IMR-90 (cell line): ENCODE measurements around the gene SLC4A3. TPM values are rescaled to one million over a fixed set of nuclear protein-coding genes. Genes with fewer than 3 reads are reported as not detected.
A peak's percentile ranks its signal among the peaks of the same experiment; 100 is the strongest.

Experiments
- ATAC-seq: fragments of 200-7000 bp; cut with Tn5 transposase; 2 replicates; pipeline ENCODE4 v1.9.1; 2020; ENCODE audit warnings: low read depth, mild to moderate bottlenecking, moderate library complexity
- BruUV-seq: library from RNA; stranded (reverse); fragments of 400-500 nt; replicated peaks from 2 replicates; lab custom pipeline; 2021; lab: Mats Ljungman, UMichigan
- CTCF ChIA-PET: fragments of 300-600 bp; formaldehyde crosslinking; extraction: SDS; loops from one replicate; lab custom pipeline; 2021; ENCODE audit warnings: antibody characterized with exemption; lab: Yijun Ruan, JAX
- POLR2A ChIA-PET: fragments of 300-600 bp; sonication (Branson Sonifier 250); formaldehyde crosslinking; loops from one replicate; lab custom pipeline; 2022; ENCODE audit warnings: antibody characterized with exemption; ENCODE audit not compliant: unreplicated experiment; lab: Charles Lee
- DNase-seq: peaks from one replicate; pipeline ENCODE4 v3.0.0; 2013
- H2AFZ ChIP-seq: replicated peaks from 2 replicates; pipeline ENCODE3; 2013; ENCODE audit warnings: low read length, mild to moderate bottlenecking; ENCODE audit not compliant: poor library complexity
- H2AK5ac ChIP-seq: 2 replicates; pipeline ENCODE4 v1.6.1; 2013; ENCODE audit warnings: low read depth, low read length, inconsistent platforms
- H2AK9ac ChIP-seq: replicated peaks from 2 replicates; pipeline ENCODE3; 2013; ENCODE audit warnings: mild to moderate bottlenecking, low read depth, low read length, moderate library complexity; ENCODE audit not compliant: poor library complexity
- H2BK120ac ChIP-seq: 2 replicates; pipeline ENCODE4 v1.6.1; 2013; ENCODE audit warnings: low read depth, low read length, inconsistent platforms
- H2BK15ac ChIP-seq: 3 replicates; pipeline ENCODE4 v1.6.1; 2013; ENCODE audit warnings: low read depth, low read length, inconsistent platforms
- H2BK20ac ChIP-seq: 2 replicates; pipeline ENCODE4 v1.6.1; 2013; ENCODE audit warnings: low read depth, mild to moderate bottlenecking, inconsistent platforms, low read length, moderate library complexity
- H2BK5ac ChIP-seq: 2 replicates; pipeline ENCODE4 v1.6.1; 2013; ENCODE audit warnings: mild to moderate bottlenecking, low read depth, low read length, inconsistent platforms; ENCODE audit not compliant: poor library complexity, severe bottlenecking
- H3K14ac ChIP-seq: replicated peaks from 2 replicates; pipeline ENCODE4 v1.6.1; 2013; ENCODE audit warnings: low read depth, low read length, inconsistent platforms
- H3K18ac ChIP-seq: 2 replicates; pipeline ENCODE4 v1.6.1; 2013; ENCODE audit warnings: low read depth, low read length, control low read depth
- H3K23ac ChIP-seq: 2 replicates; pipeline ENCODE4 v1.6.1; 2013; ENCODE audit warnings: low read depth, low read length, inconsistent platforms
- H3K27ac ChIP-seq: 2 replicates; pipeline ENCODE4 v1.5.1; 2013; ENCODE audit warnings: mild to moderate bottlenecking, control low read depth, low read length; ENCODE audit not compliant: insufficient read depth
- H3K27me3 ChIP-seq: 2 replicates; pipeline ENCODE4 v1.6.1; 2013; ENCODE audit warnings: low read length; ENCODE audit not compliant: control insufficient read depth, insufficient read depth
- H3K36me3 ChIP-seq: 2 replicates; pipeline ENCODE4 v1.6.1; 2013; ENCODE audit warnings: low read length, mixed read lengths; ENCODE audit not compliant: control insufficient read depth, insufficient read depth
- H3K4ac ChIP-seq: 2 replicates; pipeline ENCODE4 v1.6.1; 2013; ENCODE audit warnings: low read depth, low read length, inconsistent platforms
- H3K4me1 ChIP-seq: 2 replicates; pipeline ENCODE4 v1.6.1; 2013; ENCODE audit warnings: low read length, mixed read lengths; ENCODE audit not compliant: control insufficient read depth, insufficient read depth
- H3K4me2 ChIP-seq: 2 replicates; pipeline ENCODE4 v1.6.1; 2013; ENCODE audit warnings: low read depth, mild to moderate bottlenecking, control low read depth, low read length, moderate library complexity
- H3K4me3 ChIP-seq: 2 replicates; pipeline ENCODE4 v1.5.1; 2013; ENCODE audit warnings: low read depth, mild to moderate bottlenecking, control low read depth, low read length, moderate library complexity; ENCODE audit not compliant: insufficient read depth
- H3K56ac ChIP-seq: 2 replicates; pipeline ENCODE4 v1.6.1; 2013; ENCODE audit warnings: low read length, inconsistent platforms; ENCODE audit not compliant: insufficient read depth; ENCODE audit errors: extremely low read depth
- H3K79me1 ChIP-seq, 2 experiments: 2 replicates each; pipeline ENCODE4 v1.6.1; 2013; ENCODE audit warnings: low read length in 2 of 2, inconsistent platforms in 1 of 2, low read depth in 1 of 2
- H3K9ac ChIP-seq: 2 replicates; pipeline ENCODE4 v1.6.1; 2013; ENCODE audit warnings: low read depth, low read length, control low read depth
- H3K9me1 ChIP-seq: 2 replicates; pipeline ENCODE4 v1.6.1; 2013; ENCODE audit warnings: low read length, inconsistent platforms; ENCODE audit not compliant: insufficient read depth
- H3K9me3 ChIP-seq: 2 replicates; pipeline ENCODE4 v1.6.1; 2013; ENCODE audit warnings: low read length; ENCODE audit not compliant: control insufficient read depth, insufficient read depth
- H4K20me1 ChIP-seq: 2 replicates; pipeline ENCODE4 v1.6.1; 2013; ENCODE audit warnings: low read length, inconsistent platforms; ENCODE audit not compliant: insufficient read depth
- H4K5ac ChIP-seq: 2 replicates; pipeline ENCODE4 v1.6.1; 2013; ENCODE audit warnings: mild to moderate bottlenecking, low read depth, low read length, control low read depth
- H4K8ac ChIP-seq, 2 experiments: 2 replicates each; pipeline ENCODE4 v1.6.1; 2013; ENCODE audit warnings: low read depth in 2 of 2, low read length in 2 of 2, control low read depth in 1 of 2, inconsistent platforms in 1 of 2
- H4K91ac ChIP-seq: 2 replicates; pipeline ENCODE4 v1.6.1; 2013; ENCODE audit warnings: low read depth, low read length, inconsistent platforms; ENCODE audit not compliant: insufficient read depth
- CEBPB ChIP-seq: IDR thresholded peaks from 2 replicates; pipeline ENCODE4 v1.6.1; 2012; ENCODE audit warnings: low read depth, low read length, improper control_type of control experiment
- ELK1 ChIP-seq: fragments of 150-350 bp; IDR thresholded peaks from 2 replicates; pipeline ENCODE4 v1.6.1; 2016; ENCODE audit warnings: low read depth, mild to moderate bottlenecking, low read length, moderate library complexity, borderline replicate concordance
- FOS ChIP-seq: fragments of 150-350 bp; IDR thresholded peaks from 2 replicates; pipeline ENCODE4 v1.6.1; 2016; ENCODE audit warnings: low read depth, low read length
- MAFK ChIP-seq: IDR thresholded peaks from 2 replicates; pipeline ENCODE4 v1.6.1; 2012; ENCODE audit warnings: low read depth, low read length, improper control_type of control experiment
- MAZ ChIP-seq: IDR thresholded peaks from 2 replicates; pipeline ENCODE4 v1.6.1; 2012; ENCODE audit warnings: low read depth, mild to moderate bottlenecking, low read length, improper control_type of control experiment, moderate library complexity, borderline replicate concordance
- MXI1 ChIP-seq: IDR thresholded peaks from 2 replicates; pipeline ENCODE4 v1.6.1; 2012; ENCODE audit warnings: low read depth, mild to moderate bottlenecking, low read length, moderate library complexity, borderline replicate concordance
- NFE2L2 ChIP-seq: fragments of 150-350 bp; IDR thresholded peaks from 2 replicates; pipeline ENCODE4 v1.6.1; 2016; ENCODE audit warnings: low read depth, mild to moderate bottlenecking, low read length
- POLR2A ChIP-seq: IDR thresholded peaks from 2 replicates; pipeline ENCODE4 v1.6.1; 2012; ENCODE audit warnings: mild to moderate bottlenecking, low read depth, low read length
- RAD21 ChIP-seq: IDR thresholded peaks from 2 replicates; pipeline ENCODE4 v1.6.1; 2012; ENCODE audit warnings: low read length, improper control_type of control experiment
- WGBS, 2 experiments: methylation state at CpG; one replicate each; pipeline versions ENCODE4 v1.1.5 to v1.1.7; 2013; ENCODE audit warnings: missing lambda C conversion rate in 2 of 2; ENCODE audit not compliant: insufficient read length in 1 of 2; ENCODE audit errors: extremely low coverage in 2 of 2; 5-methylcytosine and 5-hydroxymethylcytosine counted together
- dilution Hi-C: fragments of 300-500 bp; cut with HindIII; formaldehyde crosslinking; loops from one replicate; pipeline ENCODE4 v1.14.3; 2018; ENCODE audit warnings: low sequenced_read_pairs; ENCODE audit not compliant: unreplicated experiment
- in situ Hi-C: fragments of 300-500 bp; cut with MboI; formaldehyde crosslinking; loops from 3 replicates; pipeline ENCODE4 v1.14.3; 2019; ENCODE audit warnings: low sequenced_read_pairs, inconsistent platforms, mixed read lengths
- intact Hi-C: fragments of 100-400 bp; cut with micrococcal nuclease; formaldehyde crosslinking; loops from 2 replicates; pipeline ENCODE4 v1.10.0; 2022
- polyA plus RNA-seq, 3 experiments: library from polyadenylated mRNA; depleted of rRNA; stranded (reverse); fragments of >200 nt; gene quantifications; 2 replicates each; pipeline ENCODE4 v1.2.3, GENCODE V29; 2012; ENCODE audit warnings: low replicate concordance in 1 of 3
- total RNA-seq: library from RNA; depleted of rRNA; stranded (reverse); fragments of >200 nt; gene quantifications from 2 replicates; pipeline ENCODE4 v1.2.3, GENCODE V29; 2012
- TF ChIP-seq, protein P1 (sequence below): conservative IDR thresholded peaks from 2 replicates; pipeline ENCODE4 v1.5.1; 2012; ENCODE audit warnings: mild to moderate bottlenecking, low read depth, low read length, improper control_type of control experiment

SLC4A3 gene
- total and polyA plus RNA-seq, 2 of the 4 experiments (the other 2 are of a cell fraction), result 0.90 to 6.1 TPM

- no peak for ATAC-seq
- Histone ChIP-seq H3K4ac (no peak overlapping the region), H3K23ac (no peak overlapping the region), H3K27me3 (no peaks in the 10 kb centered on the region), H2BK120ac (no peak overlapping the region), H3K4me1 (no peaks in the 10 kb centered on the region), H2BK20ac (no peak overlapping the region), H3K56ac (no peak overlapping the region), H2BK5ac (no peak overlapping the region), H3K14ac (no peak overlapping the region), H3K4me2 (no peak overlapping the region), H3K18ac (no peak overlapping the region), H3K79me1 (no peaks in the 10 kb centered on the region; a peak in 1 of 4 replicates), H4K5ac (no peak overlapping the region), H3K9me3 (no peaks in the 10 kb centered on the region), H2AFZ (no peak overlapping the region), H4K91ac (no peak overlapping the region), H2AK5ac (no peak overlapping the region), H3K9me1 (no peaks in the 10 kb centered on the region), H3K36me3 (peaks cover 51% of the 10 kb centered on the region), H2BK15ac (no peak overlapping the region), H4K8ac (no peak overlapping the region), H4K20me1 (no peaks in the 10 kb centered on the region), H3K27ac (no peak overlapping the region), H3K9ac (no peak overlapping the region), H2AK9ac (peak overlapping the region; percentile 13), H3K4me3 (no peak overlapping the region)
- WGBS, 2 experiments, result no CpG with 5 or more reads among the region's 6 CpGs
- CTCF ChIA-PET, result no interaction called here
- dilution Hi-C loops (no loop called here), in situ Hi-C loops (no loop called here), intact Hi-C loops (no loop called here)
- DNase-seq, result no peak
- POLR2A ChIA-PET, result no interaction called here
- TF ChIP-seq NFE2L2 (no peak), ELK1 (no peak), FOS (no peak), POLR2A (no peak), RAD21 (no peak), MAZ (no peak), MAFK (no peak), MXI1 (no peak), CEBPB (no peak)
- TF ChIP-seq, protein P1, sequence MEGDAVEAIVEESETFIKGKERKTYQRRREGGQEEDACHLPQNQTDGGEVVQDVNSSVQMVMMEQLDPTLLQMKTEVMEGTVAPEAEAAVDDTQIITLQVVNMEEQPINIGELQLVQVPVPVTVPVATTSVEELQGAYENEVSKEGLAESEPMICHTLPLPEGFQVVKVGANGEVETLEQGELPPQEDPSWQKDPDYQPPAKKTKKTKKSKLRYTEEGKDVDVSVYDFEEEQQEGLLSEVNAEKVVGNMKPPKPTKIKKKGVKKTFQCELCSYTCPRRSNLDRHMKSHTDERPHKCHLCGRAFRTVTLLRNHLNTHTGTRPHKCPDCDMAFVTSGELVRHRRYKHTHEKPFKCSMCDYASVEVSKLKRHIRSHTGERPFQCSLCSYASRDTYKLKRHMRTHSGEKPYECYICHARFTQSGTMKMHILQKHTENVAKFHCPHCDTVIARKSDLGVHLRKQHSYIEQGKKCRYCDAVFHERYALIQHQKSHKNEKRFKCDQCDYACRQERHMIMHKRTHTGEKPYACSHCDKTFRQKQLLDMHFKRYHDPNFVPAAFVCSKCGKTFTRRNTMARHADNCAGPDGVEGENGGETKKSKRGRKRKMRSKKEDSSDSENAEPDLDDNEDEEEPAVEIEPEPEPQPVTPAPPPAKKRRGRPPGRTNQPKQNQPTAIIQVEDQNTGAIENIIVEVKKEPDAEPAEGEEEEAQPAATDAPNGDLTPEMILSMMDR, result no peak
- BruUV-seq, result no TSS peak
Measured at GRCh38 chr2:219605607-219605954, 21.8 kb upstream of the SLC4A3 start.
